LNCaP clone FGC (cell line): ENCODE data around the gene CCDC194.
"Not testable (repeated sequence)": the region's sequence is repeated elsewhere in the genome, so short reads cannot be mapped to it uniquely, and the experiment has no call there.

Source experiments
- DNase-seq: peaks from one replicate; pipeline ENCODE4 v3.0.0-alpha.2; 2011; ENCODE audit warnings: low read depth
- H3K4me3 ChIP-seq: 2 replicates; pipeline ENCODE4 v1.5.1; 2011; ENCODE audit warnings: mild to moderate bottlenecking, low read depth, low read length, control low read depth
- CTCF ChIP-seq: IDR thresholded peaks from 2 replicates; pipeline ENCODE4 v1.5.1; 2012; ENCODE audit warnings: mild to moderate bottlenecking; ENCODE audit not compliant: control insufficient read depth, insufficient read depth; ENCODE audit errors: extremely low read depth

The CCDC194 gene

GRCh38 chr19:17370026-17370587 lies 23.9 kb downstream of the CCDC194 start:
- no peak for TF ChIP-seq CTCF
- DNase-seq = no peak
- H3K4me3 ChIP-seq = no peak overlapping the region

GRCh38 chr19:17365361-17365760 lies 28.6 kb downstream of the CCDC194 start:
- no peak for DNase-seq
- H3K4me3 ChIP-seq = no peak overlapping the region
- TF ChIP-seq CTCF = no peak

GRCh38 chr19:17363852-17364605 lies 30.0 kb downstream of the CCDC194 start:
- H3K4me3 ChIP-seq, DNase-seq: not testable (repeated sequence)

- H3K4me3 ChIP-seq = no peak overlapping the region
- DNase-seq = no peak
- no peak for TF ChIP-seq CTCF
Measured at GRCh38 chr19:17359905-17360800, 33.8 kb downstream of the CCDC194 start.

GRCh38 chr19:17358395-17358794 lies 35.6 kb downstream of the CCDC194 start:
- no peak for TF ChIP-seq CTCF
- H3K4me3 ChIP-seq = no peak overlapping the region
- no peak for DNase-seq

- no peak for DNase-seq
- no peak overlapping the region for H3K4me3 ChIP-seq
- TF ChIP-seq CTCF = no peak
Measured at GRCh38 chr19:17357724-17358123, 36.3 kb downstream of the CCDC194 start.

GRCh38 chr19:17357078-17357666 lies 36.8 kb downstream of the CCDC194 start:
- H3K4me3 ChIP-seq = no peak overlapping the region
- no peak for TF ChIP-seq CTCF
- DNase-seq = no peak
